GM21737 (cell line): ENCODE results near the gene FUT6.
"Not testable (repeated sequence)": the region's sequence is repeated elsewhere in the genome, so short reads cannot be mapped to it uniquely, and the experiment has no call there.

Experiments used
- ATAC-seq: cut with Tn5 transposase; IDR thresholded peaks from one replicate; pipeline ENCODE4 v1.9.1; 2021; ENCODE audit warnings: mild to moderate bottlenecking, moderate library complexity; ENCODE audit not compliant: unreplicated experiment

The FUT6 gene, protein sequence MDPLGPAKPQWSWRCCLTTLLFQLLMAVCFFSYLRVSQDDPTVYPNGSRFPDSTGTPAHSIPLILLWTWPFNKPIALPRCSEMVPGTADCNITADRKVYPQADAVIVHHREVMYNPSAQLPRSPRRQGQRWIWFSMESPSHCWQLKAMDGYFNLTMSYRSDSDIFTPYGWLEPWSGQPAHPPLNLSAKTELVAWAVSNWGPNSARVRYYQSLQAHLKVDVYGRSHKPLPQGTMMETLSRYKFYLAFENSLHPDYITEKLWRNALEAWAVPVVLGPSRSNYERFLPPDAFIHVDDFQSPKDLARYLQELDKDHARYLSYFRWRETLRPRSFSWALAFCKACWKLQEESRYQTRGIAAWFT

GRCh38 chr19:5839065-5840017 lies at the start of gene FUT6:
Gene FUT6 (minus strand): TSS chr19:5839702. CDS start chr19:5832567, 7,135 bp downstream.
- no peak for ATAC-seq

DNA sequence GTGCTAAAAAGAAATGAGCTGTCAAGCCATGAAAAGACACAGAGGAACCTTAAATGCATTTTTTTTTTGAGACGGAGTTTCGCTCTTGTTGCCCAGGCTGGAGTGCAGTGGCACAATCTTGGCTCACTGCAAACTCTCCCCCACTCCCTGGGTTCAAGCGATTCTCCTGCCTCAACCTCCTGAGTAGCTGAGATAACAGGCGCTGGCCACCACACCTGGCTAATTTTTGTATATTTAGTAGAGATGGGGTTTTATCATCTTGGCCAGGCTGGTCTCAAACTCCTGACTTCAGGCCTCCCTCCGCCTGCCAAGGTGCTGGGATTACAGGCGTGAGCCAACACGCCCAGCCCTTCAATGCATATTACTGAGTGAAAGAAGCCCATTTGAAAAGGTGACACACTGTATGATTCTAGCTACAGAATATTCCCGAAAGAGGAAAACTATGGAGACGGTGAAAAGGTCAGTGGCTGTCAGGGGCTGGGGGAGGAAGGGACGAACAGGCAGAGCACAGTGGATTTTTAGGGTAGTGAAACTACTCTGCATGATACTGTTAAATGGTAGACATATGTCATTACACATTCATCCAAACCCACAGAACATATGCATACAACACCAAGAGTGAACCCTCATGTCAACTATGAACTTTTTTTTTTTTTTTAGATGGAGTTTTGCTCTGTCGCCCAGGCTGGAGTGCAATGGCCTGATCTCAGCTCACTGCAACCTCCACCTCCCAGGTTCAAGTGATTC lies 44.7 kb upstream of the FUT6 start:
- ATAC-seq = not testable (repeated sequence)

- ATAC-seq = not testable (repeated sequence)
Measured at GRCh38 chr19:5883157-5883873, 43.8 kb upstream of the FUT6 start.

DNA sequence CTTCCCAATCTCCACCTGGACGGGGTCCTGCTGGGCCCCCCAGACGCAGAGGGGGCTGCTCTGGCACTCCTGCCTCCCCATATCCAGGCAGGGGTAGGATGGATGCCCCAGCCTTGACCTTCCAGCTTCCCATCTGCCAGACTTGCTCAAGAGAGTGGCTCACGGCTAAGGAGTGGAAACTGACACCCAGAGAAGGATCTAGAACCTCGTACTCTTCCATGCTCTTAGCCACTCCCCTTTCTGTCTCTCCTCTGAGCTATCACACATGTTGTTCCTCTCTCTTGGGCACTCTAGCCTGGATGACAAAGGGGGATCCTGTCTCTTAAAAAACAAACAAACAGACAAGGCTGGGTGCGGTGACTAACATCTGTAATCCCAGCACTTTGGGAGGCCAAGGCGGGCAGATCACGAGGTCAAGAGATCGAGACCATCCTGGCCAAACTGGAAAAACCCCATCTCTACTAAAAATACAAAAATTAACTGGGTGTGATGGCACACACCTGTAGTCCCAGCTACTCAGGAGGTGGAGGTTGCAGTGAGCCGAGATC lies 43.0 kb upstream of the FUT6 start:
- ATAC-seq = no peak

GRCh38 chr19:5881543-5882299 lies 42.2 kb upstream of the FUT6 start:
- no peak for ATAC-seq

DNA sequence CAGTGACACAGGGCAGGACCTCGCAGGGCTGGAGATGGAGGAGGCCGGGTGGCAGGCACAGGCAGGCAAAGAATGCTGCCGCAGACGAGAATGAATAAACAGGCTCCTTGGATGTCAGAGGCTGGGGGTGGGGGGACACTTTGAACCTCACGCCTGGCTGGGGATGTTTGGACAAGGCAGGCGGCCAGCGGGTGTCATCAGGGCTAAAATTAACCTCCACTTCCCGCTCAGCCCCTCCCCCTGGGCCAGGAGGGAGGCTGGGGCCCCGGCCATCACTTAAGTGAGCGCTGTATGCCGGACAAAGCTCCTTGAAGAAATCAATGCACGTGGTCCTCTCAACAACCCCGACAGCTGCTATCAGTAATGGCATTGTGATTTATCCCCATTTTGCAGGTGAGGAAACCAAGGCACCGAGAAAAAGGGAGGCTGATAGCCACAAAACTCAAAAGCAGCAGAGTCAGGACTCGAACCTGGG lies 41.1 kb upstream of the FUT6 start:
- ATAC-seq = no peak

DNA sequence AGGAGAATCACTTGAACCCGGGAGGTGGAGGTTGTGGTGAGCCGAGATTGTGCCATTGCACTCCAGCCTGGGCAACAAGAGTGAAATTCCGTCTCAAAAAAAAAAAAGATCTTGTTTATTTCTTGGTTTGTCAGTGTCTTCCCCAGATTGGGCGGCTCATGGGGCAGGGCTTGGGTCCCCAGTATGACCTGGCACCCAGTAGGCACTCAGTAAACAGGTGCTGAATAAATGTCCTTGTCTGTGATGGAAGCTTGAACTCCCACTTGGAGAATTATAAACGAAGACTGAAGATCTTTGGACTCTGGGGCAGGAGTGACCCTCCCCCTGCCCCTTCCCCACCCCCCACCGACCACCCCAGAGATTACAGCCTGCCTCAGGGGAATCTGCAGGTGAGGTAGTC lies 40.7 kb upstream of the FUT6 start:
- ATAC-seq = no peak

DNA sequence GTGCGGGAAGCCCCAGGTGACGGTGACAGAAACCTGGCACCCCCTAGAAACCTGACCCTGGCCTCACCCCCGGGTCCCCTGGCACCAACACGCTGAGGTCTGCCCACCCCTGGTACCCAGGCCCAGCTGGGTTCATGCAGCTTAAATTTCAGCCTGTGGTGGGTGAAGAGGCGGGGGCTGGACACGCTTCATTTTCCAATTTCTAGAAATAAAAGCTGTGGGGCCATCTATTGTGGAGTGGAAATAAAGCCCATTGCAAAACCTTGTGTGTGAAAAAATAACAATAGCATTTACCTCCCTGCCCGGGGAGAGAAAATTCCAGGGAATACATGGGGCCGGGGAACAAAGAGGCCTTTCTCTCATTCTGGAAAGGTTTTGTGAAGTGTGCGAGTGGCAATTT lies 38.4 kb upstream of the FUT6 start:
- ATAC-seq = no peak

GRCh38 chr19:5877427-5877826 lies 37.9 kb upstream of the FUT6 start:
- no peak for ATAC-seq

GRCh38 chr19:5874496-5874895 lies 35.0 kb upstream of the FUT6 start:
- not testable (repeated sequence) for ATAC-seq

DNA sequence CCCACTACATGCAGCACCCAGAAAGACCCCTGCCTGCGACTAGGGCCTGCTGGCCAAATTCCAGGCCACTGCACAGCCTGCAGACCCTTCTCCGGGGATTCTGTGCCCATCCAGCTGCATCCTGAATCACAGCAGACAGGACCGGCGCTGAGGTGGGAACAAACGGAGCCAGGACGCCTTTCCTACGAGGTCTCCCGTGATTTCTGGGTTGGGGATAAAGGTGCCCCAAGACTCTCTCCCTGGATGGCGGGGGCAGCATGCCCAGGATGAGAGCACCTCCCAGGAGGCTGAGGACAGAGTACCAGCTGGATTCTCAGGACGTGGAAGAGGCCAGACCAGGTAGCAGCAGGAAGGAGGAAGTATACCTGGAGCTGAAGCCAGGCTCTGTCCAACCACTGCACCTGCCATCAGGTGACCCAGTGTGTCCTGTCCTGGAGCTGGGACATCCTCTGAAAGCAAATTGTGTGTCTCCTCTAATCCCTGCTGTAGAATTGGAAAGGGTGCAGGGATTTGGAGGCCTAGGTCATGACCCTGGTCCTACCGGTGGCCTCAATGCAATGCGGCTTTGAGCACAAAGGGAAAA lies 34.2 kb upstream of the FUT6 start:
- no peak for ATAC-seq

DNA sequence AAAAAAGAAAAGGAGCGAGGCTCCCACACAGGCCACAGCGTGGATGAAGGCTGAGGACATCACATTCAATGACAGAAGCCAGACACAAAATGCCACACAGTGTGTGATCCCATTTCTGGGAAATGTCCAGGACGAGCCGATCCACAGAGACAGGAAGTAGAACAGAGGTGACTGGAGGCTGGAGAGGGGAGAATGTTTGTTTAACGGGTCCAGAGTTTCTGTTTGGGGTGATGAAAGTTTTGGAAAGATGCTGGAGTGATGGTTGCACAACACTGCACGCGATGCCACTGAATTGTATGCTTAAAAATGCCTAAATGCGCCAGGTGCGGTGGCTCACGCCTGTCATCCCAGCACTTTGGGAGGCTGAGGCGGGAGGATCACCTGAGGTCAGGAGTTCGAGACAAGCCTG lies 31.5 kb upstream of the FUT6 start:
- no peak for ATAC-seq

DNA sequence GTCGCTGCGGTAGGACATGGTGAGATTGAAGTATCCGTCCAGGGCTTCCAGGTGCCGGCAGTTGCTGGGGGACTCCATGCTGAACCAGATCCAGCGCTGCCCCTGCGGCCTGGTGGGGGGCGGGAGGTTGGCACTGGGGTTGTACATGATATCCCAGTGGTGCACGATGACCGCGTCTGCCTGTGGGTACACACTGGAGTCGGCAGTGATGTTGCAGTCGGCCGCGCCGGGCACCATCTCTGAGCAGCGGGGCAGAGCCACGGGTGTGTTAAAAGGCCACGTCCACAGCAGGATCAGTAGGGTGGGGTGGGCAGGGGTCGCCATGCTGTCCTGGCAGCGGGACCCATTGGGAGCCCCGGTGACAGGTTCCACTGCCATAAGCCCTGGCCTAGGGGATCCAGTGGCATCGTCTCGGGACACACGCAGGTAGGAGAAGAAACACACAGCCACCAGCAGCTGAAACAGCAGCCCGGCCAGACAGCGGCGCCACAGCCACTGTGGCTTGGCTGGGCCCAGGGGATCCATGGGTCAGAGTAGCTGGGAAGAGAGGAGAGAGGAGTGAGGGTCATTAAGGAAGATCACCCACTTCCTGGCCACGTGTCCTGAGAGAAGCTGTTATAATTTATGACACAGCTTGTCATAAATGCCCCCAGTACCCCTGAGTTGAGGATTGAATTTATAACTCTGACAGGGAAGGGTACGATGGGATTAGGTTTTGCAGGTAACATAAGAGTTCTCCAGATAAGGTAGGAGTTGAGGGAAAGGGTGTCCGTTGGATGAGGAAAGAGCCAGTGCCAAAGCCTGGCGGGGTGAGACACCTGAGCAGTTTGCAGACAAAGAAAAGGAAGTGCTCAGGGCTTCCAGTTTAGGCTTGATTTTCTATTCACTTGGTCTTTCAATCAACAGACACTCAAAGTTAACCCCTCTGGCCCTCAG lies 28.0 kb upstream of the FUT6 start:
- no peak for ATAC-seq

GRCh38 chr19:5865772-5866171 lies 26.3 kb upstream of the FUT6 start:
- ATAC-seq = no peak

GRCh38 chr19:5864725-5865486 lies 25.4 kb upstream of the FUT6 start:
- ATAC-seq = no peak

DNA sequence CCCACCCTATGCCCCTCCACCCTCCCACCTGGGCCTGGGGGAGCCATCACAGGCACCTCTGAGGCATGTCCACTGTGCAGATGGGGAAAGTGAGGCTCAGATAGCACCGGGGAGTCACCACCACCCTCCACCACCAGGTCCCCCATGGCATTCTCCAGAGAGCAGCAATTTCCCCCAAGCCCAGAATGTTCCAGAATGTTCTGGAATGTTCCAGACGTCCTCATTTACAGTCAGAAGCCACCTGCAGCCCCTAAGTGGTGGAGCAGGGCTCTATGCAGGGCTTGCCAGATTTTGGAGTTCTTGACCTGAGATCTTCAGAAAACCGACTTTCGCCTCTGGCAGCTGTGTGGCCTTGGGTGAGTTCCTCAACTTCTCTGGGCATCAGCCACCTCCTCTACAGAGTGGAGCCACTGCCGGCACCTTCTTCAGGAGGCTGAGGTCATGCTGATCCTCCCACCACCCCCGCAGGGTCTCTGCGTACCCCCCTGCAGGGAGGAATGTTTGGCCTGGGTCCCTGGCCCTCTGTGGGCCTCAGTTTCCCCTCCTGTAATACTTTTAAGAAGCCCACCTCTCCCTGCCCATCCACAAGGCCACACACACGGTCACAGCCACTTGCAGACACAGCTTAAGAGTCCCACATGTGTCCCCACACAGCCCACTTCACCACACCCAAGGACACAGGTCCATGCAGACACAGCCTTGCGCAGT lies 24.7 kb upstream of the FUT6 start:
- no peak for ATAC-seq
